HepG2 (cell line): ENCODE measurements around the gene SCRT2. TPM values are rescaled to one million over a fixed set of nuclear protein-coding genes. Genes with fewer than 3 reads are reported as not detected.

Experiments
- DBP ChIP-seq: sonication (generic); formaldehyde crosslinking; IDR thresholded peaks from 2 replicates; pipeline ENCODE4 v1.4.0; 2020; ENCODE audit warnings: missing genetic modification reagents; ENCODE audit errors: not compliant biosample characterization
- HNRNPK ChIP-seq: fragments of 200-400 bp; formaldehyde crosslinking; IDR thresholded peaks from 2 replicates; pipeline ENCODE4 v1.6.1; 2018; ENCODE audit warnings: low read length, low read depth, moderate library complexity, mild to moderate bottlenecking; ENCODE audit not compliant: poor library complexity, severe bottlenecking
- KIAA2018 ChIP-seq: sonication (generic); formaldehyde crosslinking; IDR thresholded peaks from 2 replicates; pipeline ENCODE4 v1.5.0; 2020; ENCODE audit warnings: mild to moderate bottlenecking, missing genetic modification reagents, borderline replicate concordance
- KLF13 ChIP-seq: sonication (generic); formaldehyde crosslinking; IDR thresholded peaks from 2 replicates; pipeline ENCODE4 v1.4.0; 2020; ENCODE audit warnings: mild to moderate bottlenecking, missing genetic modification reagents
- PHF8 ChIP-seq: sonication (generic); formaldehyde crosslinking; IDR thresholded peaks from 2 replicates; pipeline ENCODE4 v1.5.0; 2020; ENCODE audit warnings: missing genetic modification reagents
- PTBP1 ChIP-seq: fragments of 200-400 bp; formaldehyde crosslinking; IDR thresholded peaks from 2 replicates; pipeline ENCODE4 v1.6.1; 2018; ENCODE audit warnings: low read length, low read depth; ENCODE audit not compliant: poor library complexity, severe bottlenecking
- ZBTB39 ChIP-seq: sonication (generic); formaldehyde crosslinking; IDR thresholded peaks from 2 replicates; pipeline ENCODE4 v1.5.0; 2020; ENCODE audit warnings: missing genetic modification reagents
- ZNF101 ChIP-seq: sonication (generic); formaldehyde crosslinking; IDR thresholded peaks from 2 replicates; pipeline ENCODE4 v1.4.0; 2020; ENCODE audit warnings: mild to moderate bottlenecking, low read depth, missing genetic modification reagents, borderline replicate concordance
- ZNF616 ChIP-seq: sonication (generic); formaldehyde crosslinking; IDR thresholded peaks from 2 replicates; pipeline ENCODE4 v1.5.0; 2020; ENCODE audit warnings: low read depth, mild to moderate bottlenecking, missing genetic modification reagents
- polyA plus RNA-seq, 8 experiments: library from polyadenylated mRNA; depleted of rRNA in 3 of 8; stranded (reverse) in 7 of 8; unstranded in 1 of 8; fragments of >200 nt; fragmentation: Illumina TruSeq in 4 of 8; extraction: Trizol in 4 of 8; gene quantifications; 2 replicates each; pipeline versions ENCODE4 v1.2.1 to v1.2.3, GENCODE V29; 2011 to 2016; ENCODE audit warnings: low read depth in 4 of 8, missing spikeins in 1 of 8, mixed read lengths in 1 of 8; ENCODE audit not compliant: insufficient read depth in 1 of 8
- total RNA-seq, 5 experiments: library from RNA; depleted of rRNA; stranded (reverse); fragments of >200 nt; fragmentation: Illumina TruSeq; extraction: Trizol; gene quantifications; 2 replicates each; pipeline ENCODE4 v1.2.3, GENCODE V29; 2016; ENCODE audit warnings: low read depth in 1 of 5

SCRT2 gene
- total and polyA plus RNA-seq, 2 of the 13 experiments (the other 11 are each of a cell fraction or from before 2014, with no cell fraction given): not detected

GRCh38 chr20:645318-646106 is 30.1 kb downstream of the SCRT2 start (continued):
- TF ChIP-seq DBP (CRISPR knock-in tag) (no peak), KLF13 (0 out of 2 replicates have a peak, but pooled peaks have one; percentile 48), ZBTB39 (CRISPR knock-in tag) (no peak), PTBP1 (peak; percentile 77), ZNF101 (CRISPR knock-in tag) (no peak), KIAA2018 (CRISPR knock-in tag) (no peak), PHF8 (CRISPR knock-in tag) (peak; percentile 51; the same call in 1 of the 2 replicates), ZNF616 (CRISPR knock-in tag) (no peak), HNRNPK (no peak)
